Adrenal gland (tissue), 5 donors: ENCODE results near the gene CCIN.

Experiments
- CTCF ChIP-seq, 6 experiments: fragments of 450-650 bp in 4 of 6; fragments of 200-600 bp in 2 of 6; sonication (generic) in 1 of 6; IDR thresholded peaks; 1 replicate in 5 of 6; 2 replicates in 1 of 6; pipeline versions ENCODE4 v1.5.1 to v1.8.0; 2016 to 2021; ENCODE audit warnings: antibody characterized with exemption in 6 of 6, mild to moderate bottlenecking in 2 of 6, moderate library complexity in 1 of 6
- POLR2A ChIP-seq, 2 donors: fragments of 450-650 bp; IDR thresholded peaks; one replicate each; pipeline ENCODE4 v1.6.1; 2017; ENCODE audit warnings: antibody characterized with exemption in 2 of 2, mild to moderate bottlenecking in 2 of 2, moderate library complexity in 1 of 2
- donor health status: DM: no; HTN: no; CAD: no.

- TF ChIP-seq CTCF (IDR thresholded peaks at IDR 0.05) (no peak), POLR2A (IDR thresholded peaks at IDR 0.05) (no peak)
Measured at GRCh38 chr9:36163049-36163785, 6.0 kb upstream of the CCIN start.
